Measurements from ENCODE around the gene CGB8.
"Not testable (repeated sequence)": the region's sequence is repeated elsewhere in the genome, so short reads cannot be mapped to it uniquely, and the experiment has no call there.

CGB8 gene

GRCh38 chr19:49029749-49030148, 19.2 kb downstream of the CGB8 start:
- not testable (repeated sequence) for DNase-seq

DNA sequence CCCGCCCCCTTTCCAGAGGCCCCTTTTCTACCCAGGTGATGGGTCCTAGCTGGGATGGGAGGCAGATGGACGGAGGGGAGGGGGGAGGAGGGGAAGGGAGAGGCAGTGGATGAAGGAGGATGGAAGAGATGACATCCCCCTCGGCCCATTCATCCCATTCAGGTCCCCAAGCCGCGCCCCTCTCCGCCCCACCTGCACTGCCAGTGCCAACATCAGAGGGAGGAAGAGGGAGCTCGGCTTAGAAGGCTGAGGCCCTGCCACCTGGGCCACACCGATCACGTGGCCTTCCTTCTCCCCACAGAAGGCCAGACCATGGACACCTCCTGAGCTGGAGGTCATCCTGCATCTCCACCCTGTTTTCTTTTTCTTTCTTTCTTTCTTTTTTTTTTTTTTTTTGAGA, 20.2 kb downstream of the CGB8 start:
- DNase-seq, result not testable (repeated sequence)

DNA sequence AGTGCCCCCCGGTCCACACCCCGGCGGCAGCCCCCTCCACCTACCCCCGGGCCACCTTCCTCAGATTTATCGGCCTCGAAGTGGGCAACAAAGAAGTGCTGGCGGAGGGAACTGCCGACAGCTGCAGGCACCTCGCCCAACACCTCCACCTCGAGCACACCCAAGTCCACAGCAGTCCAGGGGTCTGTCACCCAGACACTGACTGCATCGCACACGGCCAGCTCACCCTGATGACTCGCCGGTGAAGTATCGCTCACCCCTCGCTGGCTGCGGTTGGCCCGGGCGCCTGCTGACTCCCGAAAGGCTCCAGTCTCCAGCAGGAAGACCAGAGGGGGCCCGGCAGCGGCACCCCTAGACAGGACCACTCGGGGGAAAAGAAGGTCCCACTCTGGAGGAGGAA, 23.3 kb downstream of the CGB8 start:
- DNase-seq, result not testable (repeated sequence)

- not testable (repeated sequence) for DNase-seq
These were observed 23.8 kb downstream of the CGB8 start for GRCh38 chr19:49025088-49025487.

DNA sequence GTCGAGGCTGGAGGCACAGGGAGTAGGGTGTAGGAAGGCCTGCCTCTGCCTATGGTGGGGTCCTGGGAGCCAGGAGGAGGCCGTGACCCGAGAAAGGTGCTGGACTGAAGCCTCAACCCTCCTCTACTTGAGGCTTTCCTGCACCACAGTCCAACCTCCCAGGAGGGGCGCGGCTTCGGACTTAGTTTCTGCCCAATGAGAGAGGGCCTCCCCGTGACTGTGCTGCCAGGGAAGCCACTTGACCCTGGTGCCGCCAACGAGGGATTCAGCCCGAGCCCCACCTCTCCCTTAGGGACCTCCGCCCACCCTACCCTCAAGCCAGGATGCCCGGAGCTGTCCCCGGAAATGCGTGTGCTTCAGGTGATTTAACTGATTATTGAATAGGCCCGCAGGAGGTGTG, 24.7 kb downstream of the CGB8 start, which contains the start of gene CGB3:
TSS of gene CGB3 (minus strand) at position 101 of the 400 bp plus-strand sequence. CDS start 362 bp downstream, outside the sequence.
- not testable (repeated sequence) for DNase-seq

- no peak for DNase-seq
These were observed 26.8 kb downstream of the CGB8 start for GRCh38 chr19:49022116-49022515.

DNA sequence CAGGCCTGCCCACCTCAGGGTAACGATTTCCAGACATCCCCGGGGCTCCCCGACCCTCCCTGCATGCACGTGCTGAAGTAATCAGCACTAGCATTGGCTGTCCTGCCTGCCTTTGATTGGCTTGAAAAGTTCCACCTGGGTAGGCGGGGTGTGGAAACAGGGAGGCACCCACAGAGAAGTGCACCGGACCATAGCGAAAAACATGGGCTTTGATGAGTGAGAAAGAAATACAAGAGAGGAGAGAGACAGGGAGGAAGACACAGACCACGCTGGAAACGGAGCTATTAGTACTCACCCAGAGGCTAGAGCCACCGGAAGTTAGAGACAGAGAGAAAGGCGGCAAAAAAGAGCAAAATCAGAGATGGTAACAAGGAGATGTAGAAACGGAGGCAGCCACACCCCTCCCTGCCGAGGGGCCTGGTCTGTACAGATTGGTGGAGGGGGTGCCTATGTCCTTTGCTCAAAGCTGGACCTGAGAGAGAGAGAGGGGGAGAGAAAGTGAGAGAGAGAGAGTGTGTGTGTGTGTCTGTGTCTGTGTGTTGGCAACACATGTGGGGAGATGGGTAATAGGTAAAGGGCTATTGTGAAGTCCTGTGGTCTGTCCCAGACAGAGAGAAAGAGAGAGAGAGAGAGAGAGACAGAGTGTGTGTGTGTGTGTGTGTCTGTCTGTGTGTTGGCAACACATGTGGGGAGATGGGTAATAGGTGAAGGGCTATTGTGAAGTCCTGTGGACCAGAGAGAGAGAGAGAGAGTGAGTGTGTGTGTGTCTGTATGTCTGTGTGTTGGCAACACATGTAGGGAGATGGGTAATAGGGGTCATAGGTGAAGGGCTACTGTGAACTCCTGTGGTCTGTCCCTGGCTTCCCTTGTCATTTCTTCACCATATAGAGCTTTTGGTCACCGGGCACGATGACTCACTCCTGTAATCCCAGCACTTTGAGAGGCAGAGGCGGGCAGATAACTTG, 27.7 kb downstream of the CGB8 start:
- peak; percentile 42 for DNase-seq

- no peak for DNase-seq
These were observed 28.6 kb downstream of the CGB8 start for GRCh38 chr19:49020342-49020741.

GRCh38 chr19:49019242-49019932, 29.5 kb downstream of the CGB8 start:
- no peak for DNase-seq

GRCh38 chr19:49018388-49019241, 30.3 kb downstream of the CGB8 start:
- not testable (repeated sequence) for DNase-seq

GRCh38 chr19:49017666-49018351, 31.1 kb downstream of the CGB8 start:
- peak; percentile 21 for DNase-seq

GRCh38 chr19:49017041-49017665, 31.8 kb downstream of the CGB8 start, which contains the start of gene LHB:
Gene LHB, minus strand, starts transcription at chr19:49017091. Its CDS starts 10 bp downstream, at chr19:49017081.
- no peak for DNase-seq

- no peak for DNase-seq
These were observed 32.7 kb downstream of the CGB8 start for GRCh38 chr19:49016067-49016839.

- no peak for DNase-seq
These were observed 34.0 kb downstream of the CGB8 start for GRCh38 chr19:49014870-49015255.

DNA sequence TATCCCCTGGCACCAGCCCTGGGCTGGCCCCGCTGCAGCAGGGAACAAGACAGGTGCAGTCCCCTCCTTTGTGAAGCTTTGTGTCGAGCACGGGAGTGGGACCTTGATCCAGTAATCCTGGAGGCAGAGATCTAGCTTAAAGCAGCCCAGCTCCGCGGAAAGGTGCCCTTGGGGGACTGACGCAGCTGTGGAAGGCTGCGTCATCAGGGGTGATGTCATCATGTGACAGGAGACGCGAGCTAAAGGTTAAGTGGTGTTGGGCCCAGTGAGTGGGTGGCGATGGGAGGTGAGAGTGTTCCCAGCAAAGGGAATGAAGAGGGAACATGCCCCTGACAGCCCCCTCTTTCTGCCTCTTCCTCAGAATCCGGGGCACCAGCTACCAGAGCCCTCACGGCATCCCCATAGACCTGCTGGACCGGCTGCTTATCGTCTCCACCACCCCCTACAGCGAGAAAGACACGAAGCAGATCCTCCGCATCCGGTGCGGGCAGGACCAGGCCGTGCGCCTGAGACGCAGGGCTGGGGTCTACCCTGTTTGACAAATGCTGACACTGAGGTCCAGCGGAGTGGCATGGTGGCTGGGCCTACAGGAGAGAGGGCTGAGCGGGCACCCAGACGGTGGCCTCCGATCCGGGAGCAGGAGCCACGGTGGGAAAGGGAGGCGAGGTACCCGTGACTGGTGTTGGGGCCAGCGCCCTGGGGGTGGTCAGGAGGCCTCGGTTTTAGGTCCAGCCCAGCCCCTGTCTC, 34.6 kb downstream of the CGB8 start:
- no peak for DNase-seq

GRCh38 chr19:49011194-49011593, 37.7 kb downstream of the CGB8 start:
- DNase-seq, result no peak

DNA sequence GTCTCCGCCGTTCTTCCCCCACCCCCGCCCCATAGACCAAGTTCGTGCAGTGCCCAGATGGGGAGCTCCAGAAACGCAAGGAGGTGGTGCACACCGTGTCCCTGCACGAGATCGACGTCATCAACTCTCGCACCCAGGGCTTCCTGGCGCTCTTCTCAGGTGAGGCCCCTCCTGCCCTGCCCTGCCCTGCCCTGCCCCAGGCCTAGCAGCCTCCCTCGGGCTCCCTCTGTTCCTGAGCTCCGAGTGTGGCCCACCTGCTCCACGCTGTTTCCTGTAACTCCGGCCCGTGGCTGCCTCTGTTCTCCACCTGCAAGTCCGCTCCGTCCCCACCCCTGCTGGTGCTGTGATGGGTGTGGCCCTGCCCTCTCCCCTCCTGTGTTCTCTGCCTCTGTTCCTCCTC, 38.5 kb downstream of the CGB8 start:
- no peak for DNase-seq

GRCh38 chr19:49009828-49010227, 39.1 kb downstream of the CGB8 start:
- DNase-seq, result no peak

DNA sequence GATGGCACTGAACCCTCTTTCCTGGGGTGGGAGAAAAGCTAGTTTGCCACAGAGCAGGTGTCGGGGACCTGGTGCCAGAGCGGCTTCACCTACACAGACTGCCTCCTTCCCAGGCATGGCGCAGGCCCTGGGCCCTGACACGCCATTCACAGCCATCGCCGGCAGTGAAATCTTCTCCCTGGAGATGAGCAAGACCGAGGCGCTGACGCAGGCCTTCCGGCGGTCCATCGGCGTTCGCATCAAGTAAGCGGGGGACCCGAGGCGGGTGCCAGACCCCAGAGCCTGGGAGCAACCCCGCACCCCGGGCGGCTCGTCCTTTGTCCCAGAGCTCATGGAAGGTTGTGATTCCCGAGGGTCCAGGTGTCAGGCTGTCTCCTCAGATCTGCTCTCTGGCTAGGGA, 42.0 kb downstream of the CGB8 start:
- DNase-seq, result no peak

GRCh38 chr19:49004964-49005614, 43.8 kb downstream of the CGB8 start:
- DNase-seq, result no peak

Measured in kidney glomerular epithelial cell (primary cell).